GM19463 (cell line): Measurements from ENCODE around the gene SEPHS2.
"Not testable (repeated sequence)": the region's sequence is repeated elsewhere in the genome, so short reads cannot be mapped to it uniquely, and the experiment has no call there.

Experiments used
- ATAC-seq: cut with Tn5 transposase; IDR thresholded peaks from one replicate; pipeline ENCODE4 v1.9.1; 2021; ENCODE audit warnings: mild to moderate bottlenecking, moderate library complexity; ENCODE audit not compliant: unreplicated experiment

Gene SEPHS2

DNA sequence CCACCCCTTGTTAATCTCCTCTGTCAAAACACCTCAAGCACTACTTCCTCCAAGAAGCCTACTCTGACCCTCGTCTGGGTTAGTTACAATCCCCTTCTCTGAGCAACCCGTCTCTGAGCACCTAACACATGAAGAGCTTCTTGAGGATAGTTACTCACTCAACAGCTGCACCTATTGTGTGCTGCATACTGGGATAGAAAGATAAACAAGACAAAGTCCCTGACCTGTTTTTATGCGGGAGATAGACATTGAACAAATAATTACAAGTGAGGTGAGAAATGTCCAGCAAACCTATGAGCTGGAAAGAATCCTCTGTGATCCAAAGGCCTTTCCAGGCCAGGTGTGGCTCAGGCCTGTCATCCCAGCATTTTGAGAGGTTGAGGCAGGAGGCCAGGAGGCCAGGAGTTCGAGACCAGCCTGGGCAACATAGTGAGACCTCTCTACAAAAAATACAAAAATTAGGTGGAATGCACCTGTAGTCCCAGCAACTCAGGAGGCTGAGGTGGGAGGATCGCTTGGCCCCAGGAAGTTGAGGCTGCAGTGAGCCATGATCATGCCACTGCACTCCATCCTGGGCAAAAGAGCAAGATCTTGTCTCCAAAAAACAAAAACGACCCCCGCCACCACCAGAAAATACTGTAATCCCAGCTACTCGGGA is 43.8 kb downstream of the SEPHS2 start:
- ATAC-seq = no peak

DNA sequence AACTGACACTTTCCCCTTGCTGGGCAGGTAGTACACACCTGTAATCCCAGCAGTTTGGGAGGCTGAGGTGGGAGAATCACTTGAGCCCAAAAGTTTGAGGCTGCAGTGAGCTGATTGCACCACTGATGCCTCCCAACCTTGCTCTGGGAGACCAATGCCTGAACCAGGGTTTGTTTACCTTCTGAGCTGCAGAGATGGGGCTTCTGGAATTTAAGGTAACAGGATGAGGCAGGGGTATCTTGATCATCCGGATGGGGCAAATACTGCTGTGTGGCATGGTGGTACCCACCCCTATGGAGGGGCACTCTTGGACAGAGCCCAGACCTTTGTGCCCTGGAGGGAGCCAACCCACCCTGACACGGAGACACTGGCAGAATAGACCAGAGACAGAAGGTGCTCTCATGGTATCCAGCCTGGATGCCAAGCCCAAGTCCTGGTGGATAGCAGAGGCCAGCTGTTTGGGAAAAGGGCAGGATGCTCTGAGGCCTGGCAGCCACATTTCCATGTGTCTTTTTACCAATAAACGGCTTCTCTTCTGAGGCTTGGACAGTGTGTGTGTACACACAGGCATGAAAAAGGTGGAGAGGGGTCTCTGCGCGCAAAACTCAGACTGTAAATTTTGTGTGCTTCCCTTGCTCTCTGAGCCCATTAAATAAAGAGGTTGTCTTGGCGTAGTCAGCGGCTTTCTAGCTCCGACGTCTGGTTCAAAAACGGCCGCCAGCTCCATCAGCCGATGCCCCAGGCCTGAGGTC is 46.1 kb downstream of the SEPHS2 start:
- no peak for ATAC-seq

DNA sequence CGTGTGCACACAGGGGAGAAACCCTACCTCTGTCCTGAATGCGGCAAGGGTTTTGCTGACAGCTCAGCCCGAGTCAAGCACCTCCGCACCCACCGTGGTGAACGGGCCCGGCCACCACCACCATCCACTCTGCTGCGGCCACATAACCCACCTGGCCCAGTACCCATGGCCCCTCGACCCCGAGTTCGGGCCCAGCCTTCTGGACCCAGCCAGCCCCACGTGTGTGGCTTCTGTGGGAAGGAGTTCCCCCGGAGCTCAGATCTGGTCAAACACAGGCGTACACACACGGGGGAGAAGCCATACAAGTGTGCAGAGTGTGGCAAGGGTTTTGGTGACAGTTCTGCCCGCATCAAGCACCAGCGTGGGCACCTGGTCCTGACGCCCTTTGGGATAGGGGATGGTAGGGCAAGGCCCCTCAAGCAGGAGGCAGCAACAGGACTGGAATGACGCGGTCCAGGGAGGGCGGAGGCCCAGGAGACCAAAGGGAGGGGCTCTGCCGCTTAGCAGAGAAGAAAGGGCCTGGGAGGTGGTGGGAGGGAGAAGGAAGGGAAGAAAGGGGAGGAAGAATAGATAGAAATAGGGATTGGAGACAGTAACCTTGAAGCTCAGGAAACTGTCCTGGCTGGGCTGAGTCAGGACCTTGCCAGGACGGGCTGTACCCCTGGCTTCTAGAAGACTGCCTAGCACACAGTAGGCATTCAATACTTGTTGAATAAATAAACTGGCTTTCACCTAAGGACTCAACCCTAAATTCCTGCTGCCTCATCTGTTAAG is 46.8 kb downstream of the SEPHS2 start:
- ATAC-seq = no peak

DNA sequence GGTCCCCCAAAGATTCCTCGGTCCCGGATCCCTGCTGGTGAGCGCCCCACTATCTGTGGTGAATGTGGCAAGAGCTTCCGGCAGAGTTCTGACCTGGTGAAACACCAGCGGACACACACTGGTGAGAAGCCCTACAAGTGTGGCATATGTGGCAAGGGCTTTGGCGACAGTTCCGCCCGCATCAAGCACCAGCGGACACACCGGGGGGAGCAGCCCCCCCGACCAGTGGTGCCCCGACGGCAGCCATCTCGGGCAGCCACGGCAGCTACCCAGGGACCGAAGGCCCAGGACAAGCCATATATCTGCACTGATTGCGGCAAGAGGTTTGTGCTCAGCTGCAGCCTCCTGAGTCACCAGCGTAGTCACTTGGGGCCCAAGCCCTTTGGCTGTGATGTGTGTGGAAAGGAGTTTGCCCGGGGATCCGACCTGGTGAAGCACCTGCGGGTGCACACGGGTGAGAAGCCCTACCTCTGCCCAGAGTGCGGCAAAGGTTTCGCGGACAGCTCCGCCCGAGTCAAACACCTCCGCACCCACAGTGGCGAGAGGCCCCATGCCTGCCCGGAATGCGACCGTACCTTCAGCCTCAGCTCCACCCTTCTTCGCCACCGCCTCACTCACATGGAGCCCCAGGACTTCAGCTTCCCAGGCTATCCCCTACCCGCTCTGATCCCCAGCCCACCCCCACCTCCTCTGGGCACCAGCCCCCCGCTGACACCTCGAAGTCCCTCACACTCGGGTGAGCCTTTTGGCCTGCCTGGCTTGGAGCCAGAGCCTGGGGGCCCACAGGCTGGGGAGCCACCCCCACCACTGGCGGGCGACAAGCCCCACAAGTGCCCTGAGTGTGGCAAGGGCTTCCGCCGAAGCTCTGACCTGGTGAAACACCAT is 47.7 kb downstream of the SEPHS2 start:
- ATAC-seq = no peak

DNA sequence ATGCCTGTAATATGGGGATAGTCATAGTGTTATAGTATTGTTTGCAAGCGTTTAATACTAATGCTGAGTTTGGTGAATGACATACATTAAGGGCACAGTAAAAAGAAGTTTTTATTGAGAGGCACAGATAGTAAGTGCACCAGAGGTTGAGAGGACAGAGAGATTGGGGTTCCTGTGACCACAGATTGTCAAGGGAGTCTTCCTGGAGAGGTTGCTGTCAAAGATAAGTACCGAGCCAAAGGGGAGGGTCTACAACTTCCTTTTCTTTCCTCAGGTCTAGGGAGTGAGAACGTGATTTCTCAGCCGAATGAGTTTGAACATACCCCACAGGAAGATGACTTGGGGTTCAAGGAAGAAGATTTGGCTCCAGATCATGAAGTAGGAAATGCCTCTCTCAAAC is 48.6 kb downstream of the SEPHS2 start:
- no peak for ATAC-seq

DNA sequence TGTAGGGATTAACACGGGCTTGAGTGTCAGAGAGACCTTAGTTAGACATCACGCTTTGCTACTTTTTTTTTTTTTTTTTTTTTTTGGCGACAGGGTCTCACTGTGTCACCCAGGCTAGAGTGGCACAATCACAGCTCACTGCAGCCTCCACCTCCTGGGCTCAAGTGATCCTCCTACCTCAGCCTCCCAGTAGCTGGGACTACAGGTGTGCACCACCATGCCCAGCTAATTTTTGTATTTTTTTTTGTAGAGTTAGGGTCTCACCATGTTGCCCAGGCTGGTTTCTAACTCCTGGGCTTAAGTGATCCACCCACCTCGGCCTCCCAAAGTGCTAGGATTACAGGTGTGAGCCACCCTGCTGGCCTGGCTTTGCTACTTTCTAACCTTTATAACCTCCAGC is 49.0 kb downstream of the SEPHS2 start:
- not testable (repeated sequence) for ATAC-seq

DNA sequence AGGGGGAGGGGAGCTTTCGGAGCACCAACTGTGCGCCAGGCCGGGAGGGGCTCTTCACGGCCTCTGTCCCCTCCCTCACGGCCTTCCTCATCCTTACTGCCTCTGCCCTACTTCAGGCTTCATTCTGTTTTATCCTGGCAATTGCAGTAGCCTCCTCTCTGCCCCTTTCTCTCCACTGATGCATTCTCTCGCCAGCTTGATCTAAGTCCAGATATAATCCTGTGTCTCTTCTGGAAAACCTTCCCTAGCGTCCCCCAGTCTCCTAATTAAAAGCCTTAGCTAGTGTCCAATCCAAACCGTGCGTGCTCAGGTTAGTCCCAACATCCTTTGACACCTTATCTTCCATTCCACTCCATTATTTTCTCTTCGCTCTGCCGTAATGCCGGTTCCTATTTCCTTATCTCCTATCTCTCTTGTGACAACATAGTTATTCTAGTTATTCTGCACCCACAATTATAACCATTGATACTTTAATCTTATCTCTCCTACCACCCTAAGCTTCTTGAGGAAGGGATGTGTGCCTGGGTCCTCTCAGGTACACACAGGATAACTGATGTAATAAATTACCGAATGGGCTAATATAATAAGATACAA is 49.6 kb downstream of the SEPHS2 start:
- ATAC-seq = no peak

DNA sequence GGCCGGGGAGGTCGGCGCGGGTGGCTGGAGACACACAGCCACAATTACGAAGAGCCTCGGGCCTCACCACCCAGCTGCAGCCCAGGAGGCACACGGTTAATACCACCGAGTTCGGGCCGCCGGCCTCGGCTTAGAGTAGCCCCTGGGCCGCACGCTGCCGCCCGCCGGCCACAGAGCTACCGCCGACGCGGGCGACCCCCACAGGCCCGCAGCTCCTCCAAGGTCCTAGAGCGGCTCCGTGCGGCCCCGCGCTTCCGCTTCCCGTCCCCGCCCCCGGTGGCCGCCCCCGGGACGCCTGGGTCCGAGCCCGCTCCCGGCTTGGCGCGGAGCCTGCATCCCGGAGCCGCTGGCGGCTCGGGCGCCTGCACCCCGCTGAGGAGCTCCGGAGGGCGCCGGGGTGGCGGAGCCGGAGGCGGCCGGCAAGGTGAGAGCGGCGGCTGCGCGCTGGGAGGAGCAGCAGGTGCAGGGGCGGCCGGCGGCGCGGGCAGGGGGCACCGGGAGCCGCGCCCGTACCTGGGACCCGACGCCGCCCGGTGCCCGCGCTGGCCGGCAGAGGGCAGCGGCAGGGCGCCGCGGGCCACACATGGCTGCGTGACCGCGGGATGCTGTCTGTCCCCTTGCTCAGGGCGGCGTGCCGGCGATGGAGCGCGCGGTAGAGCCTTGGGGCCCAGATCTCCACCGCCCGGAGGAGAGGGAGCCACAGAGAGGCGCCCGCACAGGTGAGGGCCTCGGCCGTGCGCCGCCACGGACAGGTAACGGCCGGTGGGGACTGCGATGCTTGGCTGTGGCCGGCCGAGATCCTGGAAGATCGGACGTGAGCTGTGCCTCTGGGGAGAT is 50.3 kb downstream of the SEPHS2 start, which contains the start of gene ZNF48:
Gene ZNF48 (plus strand): TSS at position 266 of the 837 bp plus-strand sequence. CDS start 375 bp downstream, at position 641.
- peak; percentile 75 for ATAC-seq

DNA sequence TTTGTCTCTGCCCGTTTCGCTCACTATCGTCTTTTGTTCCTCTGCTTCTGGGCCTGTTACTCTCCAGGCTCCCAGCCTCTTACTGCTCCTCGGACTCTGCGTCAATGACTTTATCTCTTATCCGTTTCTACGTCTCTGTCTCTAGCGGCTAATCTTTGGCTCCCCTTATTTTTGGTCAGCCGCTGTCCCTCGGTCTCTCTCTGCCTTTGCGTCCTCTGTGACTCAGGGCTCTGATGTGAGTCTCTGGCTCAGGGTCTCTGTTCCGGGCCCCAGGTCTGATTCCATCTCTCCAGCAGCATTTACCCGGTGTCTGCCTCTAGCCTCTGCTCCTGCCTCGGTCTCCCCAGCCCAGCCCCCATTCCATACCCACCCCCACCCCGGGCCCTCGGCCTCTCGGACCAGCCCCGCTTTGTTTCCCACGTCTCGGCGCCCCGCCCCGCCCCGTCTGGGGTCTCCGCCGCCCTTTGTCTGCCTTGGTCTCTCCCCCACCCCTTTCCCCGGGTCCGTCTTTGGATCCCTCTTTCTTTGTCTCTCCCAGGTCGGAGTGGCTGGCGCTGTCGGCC is 51.0 kb downstream of the SEPHS2 start:
- ATAC-seq = no peak
